CD4-positive, alpha-beta T cell (primary cell): Measurements from ENCODE around the gene IL17B. TPM values are rescaled to one million over a fixed set of nuclear protein-coding genes. Genes with fewer than 3 reads are reported as not detected.

Source experiments
- ATAC-seq: fragments of 200-7000 bp; cut with Tn5 transposase; one replicate; pipeline ENCODE4 v1.10.0; 2022; ENCODE audit warnings: mild to moderate bottlenecking; ENCODE audit not compliant: poor library complexity
- CTCF ChIA-PET: fragments of 350-600 bp; sonication (Branson Sonifier 250); formaldehyde crosslinking; loops from one replicate; lab custom pipeline; 2021; ENCODE audit warnings: antibody characterized with exemption, inconsistent platforms; lab: Charles Lee
- POLR2A ChIA-PET: fragments of 350-600 bp; sonication (Branson Sonifier 250); formaldehyde crosslinking; loops from one replicate; lab custom pipeline; 2021; ENCODE audit warnings: antibody characterized with exemption, inconsistent platforms; lab: Charles Lee
- DNase-seq, 14 experiments: peaks; one replicate each; pipeline ENCODE4 v3.0.0-alpha.2; 2013 to 2020; ENCODE audit warnings: mixed read lengths in 2 of 14
- H3K27ac ChIP-seq, 2 donors: one replicate each; pipeline versions ENCODE4 v1.5.1 to v1.7.0; 2013; ENCODE audit warnings: low read length in 2 of 2, low read depth in 1 of 2, mild to moderate bottlenecking in 1 of 2
- H3K27me3 ChIP-seq, 2 experiments: 1 replicate in 1 of 2; 2 replicates in 1 of 2; pipeline versions ENCODE4 v1.6.1 to v1.7.0; 2013; ENCODE audit warnings: low read length in 2 of 2, control low read depth in 1 of 2, mild to moderate bottlenecking in 1 of 2, moderate library complexity in 1 of 2; ENCODE audit not compliant: insufficient read depth in 2 of 2, control insufficient read depth in 1 of 2
- H3K36me3 ChIP-seq: one replicate; pipeline ENCODE4 v1.6.1; 2013; ENCODE audit warnings: low read length, control low read depth; ENCODE audit not compliant: insufficient read depth
- H3K4me1 ChIP-seq: one replicate; pipeline ENCODE4 v1.6.1; 2013; ENCODE audit warnings: low read length, control low read depth; ENCODE audit not compliant: insufficient read depth
- H3K4me3 ChIP-seq: one replicate; pipeline ENCODE4 v1.5.1; 2013; ENCODE audit warnings: mild to moderate bottlenecking, low read length, moderate library complexity
- H3K9me3 ChIP-seq, 2 experiments: 1 replicate in 1 of 2; 2 replicates in 1 of 2; pipeline versions ENCODE4 v1.6.1 to v1.7.0; 2013; ENCODE audit warnings: low read length in 2 of 2, mild to moderate bottlenecking in 2 of 2, control low read depth in 1 of 2, moderate library complexity in 1 of 2; ENCODE audit not compliant: control insufficient read depth in 1 of 2, insufficient read depth in 1 of 2
- H3K27ac Mint-ChIP-seq: one replicate; pipeline ENCODE4 v1.8.0; 2020; ENCODE audit warnings: mixed read lengths
- H3K27me3 Mint-ChIP-seq: one replicate; pipeline ENCODE4 v1.8.0; 2021; ENCODE audit warnings: mixed read lengths
- H3K36me3 Mint-ChIP-seq: one replicate; pipeline ENCODE4 v1.8.0; 2021; ENCODE audit warnings: low read depth, mixed read lengths
- H3K4me1 Mint-ChIP-seq: one replicate; pipeline ENCODE4 v1.8.0; 2021; ENCODE audit warnings: low read depth, mixed read lengths
- H3K4me3 Mint-ChIP-seq: one replicate; pipeline ENCODE4 v1.8.0; 2020; ENCODE audit warnings: mild to moderate bottlenecking, mixed read lengths
- H3K9me3 Mint-ChIP-seq: one replicate; pipeline ENCODE4 v1.8.0; 2020; ENCODE audit warnings: mixed read lengths
- CTCF ChIP-seq: fragments of 200-600 bp; IDR thresholded peaks from one replicate; pipeline ENCODE4 v1.8.0; 2022; ENCODE audit warnings: antibody characterized with exemption, mild to moderate bottlenecking
- intact Hi-C, 2 experiments: fragments of 100-400 bp; cut with DNase I in 1 of 2; cut with micrococcal nuclease in 1 of 2; formaldehyde crosslinking; loops; one replicate each; pipeline versions ENCODE4 v1.15.1 to v1.9.0; 2023 to 2025; cut with DNase I, micrococcal nuclease
- total RNA-seq, 174 experiments: library from RNA in 2 of 174; stranded (reverse) in 2 of 174; gene quantifications; one replicate each; pipeline ENCODE4 v1.2.3 and lab custom pipeline; 2021 to 2026

IL17B gene
- total RNA-seq, 2 experiments from 2014 or later: not detected

DNA sequence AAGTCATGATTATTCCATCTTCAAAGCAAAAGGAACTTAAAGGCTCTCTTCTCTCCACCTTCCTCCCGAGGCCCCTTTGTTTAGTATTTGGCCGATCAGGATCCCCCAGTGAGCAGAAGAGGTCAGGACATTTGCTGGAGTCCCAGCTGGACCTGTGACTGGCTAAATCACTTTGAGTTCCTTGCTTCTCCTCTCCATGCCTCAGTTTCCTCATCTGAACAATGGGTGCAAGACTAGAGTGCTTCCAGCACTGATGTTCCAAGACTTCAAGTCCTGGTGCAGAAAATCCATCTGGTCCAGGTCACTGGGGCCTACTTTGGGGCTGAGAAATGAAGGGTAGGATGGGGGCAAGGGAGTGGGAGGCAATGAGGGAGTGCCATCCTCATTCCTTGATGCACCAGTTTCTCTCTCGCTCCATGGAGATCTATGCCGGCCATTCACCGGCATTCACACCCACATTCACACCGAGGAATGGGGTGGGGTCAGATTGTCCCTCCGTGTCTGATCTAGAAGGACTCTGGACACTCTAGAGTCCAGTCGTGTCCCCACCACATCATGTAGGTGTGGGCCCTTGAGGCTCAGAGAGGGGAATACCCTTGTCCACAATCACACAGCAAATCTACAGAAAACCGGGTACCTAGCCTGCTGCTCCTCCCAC, 38.7 kb upstream of the IL17B start:
- H3K27me3 ChIP-seq: no peaks in the 10 kb centered on the region
- ChIA-PET CTCF (no interaction called here), POLR2A (no interaction called here)
- Mint-ChIP-seq H3K4me3 (no peak overlapping the region), H3K27ac (no peak overlapping the region), H3K4me1 (peaks cover 6% of the 10 kb centered on the region), H3K36me3 (no peaks in the 10 kb centered on the region), H3K9me3 (no peaks in the 10 kb centered on the region), H3K27me3 (no peaks in the 10 kb centered on the region)
- no peak for TF ChIP-seq CTCF
- H3K4me3 ChIP-seq: no peak overlapping the region
- no peaks in the 10 kb centered on the region for H3K9me3 ChIP-seq
- DNase-seq (no peak), ATAC-seq (no peak)
- H3K36me3 ChIP-seq: no peaks in the 10 kb centered on the region
- intact Hi-C loops: no loop called here
- peaks cover 4% of the 10 kb centered on the region for H3K4me1 ChIP-seq
- H3K27ac ChIP-seq: no peak overlapping the region

GRCh38 chr5:149416987-149417710, 38.1 kb upstream of the IL17B start:
- no peak overlapping the region for H3K27ac ChIP-seq
- intact Hi-C loops: no loop called here
- POLR2A ChIA-PET: no interaction called here
- no peak for DNase-seq
- Mint-ChIP-seq H3K9me3 (no peaks in the 10 kb centered on the region), H3K36me3 (no peaks in the 10 kb centered on the region), H3K4me1 (peaks cover 4% of the 10 kb centered on the region), H3K27ac (no peak overlapping the region), H3K4me3 (no peak overlapping the region), H3K27me3 (no peaks in the 10 kb centered on the region)
- no peak for ATAC-seq
- H3K9me3 ChIP-seq: no peaks in the 10 kb centered on the region
- no peaks in the 10 kb centered on the region for H3K27me3 ChIP-seq
- H3K4me3 ChIP-seq: no peak overlapping the region
- no peaks in the 10 kb centered on the region for H3K36me3 ChIP-seq
- CTCF ChIA-PET: no interaction called here
- no peaks in the 10 kb centered on the region for H3K4me1 ChIP-seq
- no peak for TF ChIP-seq CTCF

GRCh38 chr5:149415066-149415967, 36.2 kb upstream of the IL17B start:
- Mint-ChIP-seq H3K27ac (no peak overlapping the region), H3K27me3 (no peaks in the 10 kb centered on the region), H3K4me3 (no peak overlapping the region), H3K4me1 (no peaks in the 10 kb centered on the region), H3K9me3 (no peaks in the 10 kb centered on the region), H3K36me3 (no peaks in the 10 kb centered on the region)
- H3K9me3 ChIP-seq: no peaks in the 10 kb centered on the region
- DNase-seq: no peak
- no peaks in the 10 kb centered on the region for H3K4me1 ChIP-seq
- ChIA-PET CTCF (no interaction called here), POLR2A (no interaction called here)
- no peaks in the 10 kb centered on the region for H3K36me3 ChIP-seq
- H3K4me3 ChIP-seq: no peak overlapping the region
- H3K27ac ChIP-seq: no peak overlapping the region
- no peaks in the 10 kb centered on the region for H3K27me3 ChIP-seq
- no peak for ATAC-seq
- no peak for TF ChIP-seq CTCF
- intact Hi-C loops: no loop called here
